Measurements from ENCODE around the gene FMO5. TPM values are rescaled to one million over a fixed set of nuclear protein-coding genes. Genes with fewer than 3 reads are reported as not detected.

FMO5 gene
- total and polyA plus RNA-seq, 2 of the 13 experiments (the other 11 are each of a cell fraction or from before 2014, with no cell fraction given): 48.2 to 149 TPM

DNA sequence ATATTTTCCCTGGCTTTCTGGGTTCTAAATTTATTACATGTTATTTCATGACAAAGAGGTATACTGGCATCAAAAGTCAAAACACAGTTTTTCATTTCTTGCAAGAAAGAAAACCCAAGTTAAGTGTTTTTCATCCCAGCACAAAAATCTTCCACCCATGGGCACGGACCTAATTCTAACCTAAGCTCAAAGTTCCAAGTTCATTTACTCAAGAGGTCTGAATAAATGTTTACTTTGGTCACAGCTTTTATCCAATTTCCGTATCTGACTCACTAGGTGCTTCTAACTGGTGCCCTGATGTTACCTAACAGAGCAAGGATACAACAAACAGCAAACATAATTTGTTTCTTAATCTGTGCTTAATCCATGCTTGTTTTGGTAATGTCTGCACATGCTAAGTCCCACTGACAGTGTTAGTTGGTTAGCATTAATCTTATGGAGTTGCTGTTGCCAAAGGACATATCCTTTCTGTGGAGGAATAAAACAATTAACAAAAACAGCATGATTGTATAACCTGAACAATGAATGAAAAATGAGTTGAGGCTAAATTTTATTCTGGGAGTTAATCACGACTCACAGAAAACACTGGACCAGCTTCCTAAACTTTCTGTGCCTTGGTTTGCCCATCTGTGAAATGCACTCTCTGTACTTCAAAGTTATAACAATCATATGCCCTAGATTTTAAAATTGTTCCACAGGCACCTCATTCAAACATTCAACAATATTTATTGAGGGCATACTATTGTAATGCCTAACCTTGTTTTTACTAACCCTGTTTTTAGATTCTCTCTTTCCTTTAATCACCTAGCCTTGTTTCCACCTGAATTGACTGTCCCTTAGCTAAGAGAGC is 13.1 kb upstream of the FMO5 start (continued):
- TF ChIP-seq, protein P1, sequence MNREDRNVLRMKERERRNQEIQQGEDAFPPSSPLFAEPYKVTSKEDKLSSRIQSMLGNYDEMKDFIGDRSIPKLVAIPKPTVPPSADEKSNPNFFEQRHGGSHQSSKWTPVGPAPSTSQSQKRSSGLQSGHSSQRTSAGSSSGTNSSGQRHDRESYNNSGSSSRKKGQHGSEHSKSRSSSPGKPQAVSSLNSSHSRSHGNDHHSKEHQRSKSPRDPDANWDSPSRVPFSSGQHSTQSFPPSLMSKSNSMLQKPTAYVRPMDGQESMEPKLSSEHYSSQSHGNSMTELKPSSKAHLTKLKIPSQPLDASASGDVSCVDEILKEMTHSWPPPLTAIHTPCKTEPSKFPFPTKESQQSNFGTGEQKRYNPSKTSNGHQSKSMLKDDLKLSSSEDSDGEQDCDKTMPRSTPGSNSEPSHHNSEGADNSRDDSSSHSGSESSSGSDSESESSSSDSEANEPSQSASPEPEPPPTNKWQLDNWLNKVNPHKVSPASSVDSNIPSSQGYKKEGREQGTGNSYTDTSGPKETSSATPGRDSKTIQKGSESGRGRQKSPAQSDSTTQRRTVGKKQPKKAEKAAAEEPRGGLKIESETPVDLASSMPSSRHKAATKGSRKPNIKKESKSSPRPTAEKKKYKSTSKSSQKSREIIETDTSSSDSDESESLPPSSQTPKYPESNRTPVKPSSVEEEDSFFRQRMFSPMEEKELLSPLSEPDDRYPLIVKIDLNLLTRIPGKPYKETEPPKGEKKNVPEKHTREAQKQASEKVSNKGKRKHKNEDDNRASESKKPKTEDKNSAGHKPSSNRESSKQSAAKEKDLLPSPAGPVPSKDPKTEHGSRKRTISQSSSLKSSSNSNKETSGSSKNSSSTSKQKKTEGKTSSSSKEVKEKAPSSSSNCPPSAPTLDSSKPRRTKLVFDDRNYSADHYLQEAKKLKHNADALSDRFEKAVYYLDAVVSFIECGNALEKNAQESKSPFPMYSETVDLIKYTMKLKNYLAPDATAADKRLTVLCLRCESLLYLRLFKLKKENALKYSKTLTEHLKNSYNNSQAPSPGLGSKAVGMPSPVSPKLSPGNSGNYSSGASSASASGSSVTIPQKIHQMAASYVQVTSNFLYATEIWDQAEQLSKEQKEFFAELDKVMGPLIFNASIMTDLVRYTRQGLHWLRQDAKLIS (CRISPR knock-in tag; IDR thresholded peaks at IDR 0.05): no peak; the same call in 1 of the 2 replicates
- TF ChIP-seq DNMT1 (CRISPR knock-in tag; IDR thresholded peaks at IDR 0.05) (no peak), TBP (CRISPR knock-in tag; IDR thresholded peaks at IDR 0.05) (no peak), ZNF780A (CRISPR knock-in tag; IDR thresholded peaks at IDR 0.05) (no peak), HOXA3 (CRISPR knock-in tag; IDR thresholded peaks at IDR 0.05) (peak; percentile 63), ZNF496 (CRISPR knock-in tag; IDR thresholded peaks at IDR 0.05; ENCODE audit: insufficient replicate concordance) (no peak), RFXANK (CRISPR knock-in tag; IDR thresholded peaks at IDR 0.05) (no peak), WIZ (CRISPR knock-in tag; IDR thresholded peaks at IDR 0.05) (no peak), RARG (CRISPR knock-in tag; IDR thresholded peaks at IDR 0.05; ENCODE audit: low read depth) (no peak), MIXL1 (CRISPR knock-in tag; IDR thresholded peaks at IDR 0.05) (peak; percentile 99), SMYD3 (CRISPR knock-in tag; IDR thresholded peaks at IDR 0.05) (peak; percentile 33; the same call in 1 of the 2 replicates)
- TF ChIP-seq, protein P2, sequence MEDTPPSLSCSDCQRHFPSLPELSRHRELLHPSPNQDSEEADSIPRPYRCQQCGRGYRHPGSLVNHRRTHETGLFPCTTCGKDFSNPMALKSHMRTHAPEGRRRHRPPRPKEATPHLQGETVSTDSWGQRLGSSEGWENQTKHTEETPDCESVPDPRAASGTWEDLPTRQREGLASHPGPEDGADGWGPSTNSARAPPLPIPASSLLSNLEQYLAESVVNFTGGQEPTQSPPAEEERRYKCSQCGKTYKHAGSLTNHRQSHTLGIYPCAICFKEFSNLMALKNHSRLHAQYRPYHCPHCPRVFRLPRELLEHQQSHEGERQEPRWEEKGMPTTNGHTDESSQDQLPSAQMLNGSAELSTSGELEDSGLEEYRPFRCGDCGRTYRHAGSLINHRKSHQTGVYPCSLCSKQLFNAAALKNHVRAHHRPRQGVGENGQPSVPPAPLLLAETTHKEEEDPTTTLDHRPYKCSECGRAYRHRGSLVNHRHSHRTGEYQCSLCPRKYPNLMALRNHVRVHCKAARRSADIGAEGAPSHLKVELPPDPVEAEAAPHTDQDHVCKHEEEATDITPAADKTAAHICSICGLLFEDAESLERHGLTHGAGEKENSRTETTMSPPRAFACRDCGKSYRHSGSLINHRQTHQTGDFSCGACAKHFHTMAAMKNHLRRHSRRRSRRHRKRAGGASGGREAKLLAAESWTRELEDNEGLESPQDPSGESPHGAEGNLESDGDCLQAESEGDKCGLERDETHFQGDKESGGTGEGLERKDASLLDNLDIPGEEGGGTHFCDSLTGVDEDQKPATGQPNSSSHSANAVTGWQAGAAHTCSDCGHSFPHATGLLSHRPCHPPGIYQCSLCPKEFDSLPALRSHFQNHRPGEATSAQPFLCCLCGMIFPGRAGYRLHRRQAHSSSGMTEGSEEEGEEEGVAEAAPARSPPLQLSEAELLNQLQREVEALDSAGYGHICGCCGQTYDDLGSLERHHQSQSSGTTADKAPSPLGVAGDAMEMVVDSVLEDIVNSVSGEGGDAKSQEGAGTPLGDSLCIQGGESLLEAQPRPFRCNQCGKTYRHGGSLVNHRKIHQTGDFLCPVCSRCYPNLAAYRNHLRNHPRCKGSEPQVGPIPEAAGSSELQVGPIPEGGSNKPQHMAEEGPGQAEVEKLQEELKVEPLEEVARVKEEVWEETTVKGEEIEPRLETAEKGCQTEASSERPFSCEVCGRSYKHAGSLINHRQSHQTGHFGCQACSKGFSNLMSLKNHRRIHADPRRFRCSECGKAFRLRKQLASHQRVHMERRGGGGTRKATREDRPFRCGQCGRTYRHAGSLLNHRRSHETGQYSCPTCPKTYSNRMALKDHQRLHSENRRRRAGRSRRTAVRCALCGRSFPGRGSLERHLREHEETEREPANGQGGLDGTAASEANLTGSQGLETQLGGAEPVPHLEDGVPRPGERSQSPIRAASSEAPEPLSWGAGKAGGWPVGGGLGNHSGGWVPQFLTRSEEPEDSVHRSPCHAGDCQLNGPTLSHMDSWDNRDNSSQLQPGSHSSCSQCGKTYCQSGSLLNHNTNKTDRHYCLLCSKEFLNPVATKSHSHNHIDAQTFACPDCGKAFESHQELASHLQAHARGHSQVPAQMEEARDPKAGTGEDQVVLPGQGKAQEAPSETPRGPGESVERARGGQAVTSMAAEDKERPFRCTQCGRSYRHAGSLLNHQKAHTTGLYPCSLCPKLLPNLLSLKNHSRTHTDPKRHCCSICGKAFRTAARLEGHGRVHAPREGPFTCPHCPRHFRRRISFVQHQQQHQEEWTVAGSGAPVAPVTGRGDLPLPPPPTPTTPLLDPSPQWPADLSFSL (CRISPR knock-in tag; IDR thresholded peaks at IDR 0.05): no peak
- TF ChIP-seq, protein P3, sequence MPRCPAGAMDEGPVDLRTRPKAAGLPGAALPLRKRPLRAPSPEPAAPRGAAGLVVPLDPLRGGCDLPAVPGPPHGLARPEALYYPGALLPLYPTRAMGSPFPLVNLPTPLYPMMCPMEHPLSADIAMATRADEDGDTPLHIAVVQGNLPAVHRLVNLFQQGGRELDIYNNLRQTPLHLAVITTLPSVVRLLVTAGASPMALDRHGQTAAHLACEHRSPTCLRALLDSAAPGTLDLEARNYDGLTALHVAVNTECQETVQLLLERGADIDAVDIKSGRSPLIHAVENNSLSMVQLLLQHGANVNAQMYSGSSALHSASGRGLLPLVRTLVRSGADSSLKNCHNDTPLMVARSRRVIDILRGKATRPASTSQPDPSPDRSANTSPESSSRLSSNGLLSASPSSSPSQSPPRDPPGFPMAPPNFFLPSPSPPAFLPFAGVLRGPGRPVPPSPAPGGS (CRISPR knock-in tag; IDR thresholded peaks at IDR 0.05): no peak
- TF ChIP-seq, protein P4, sequence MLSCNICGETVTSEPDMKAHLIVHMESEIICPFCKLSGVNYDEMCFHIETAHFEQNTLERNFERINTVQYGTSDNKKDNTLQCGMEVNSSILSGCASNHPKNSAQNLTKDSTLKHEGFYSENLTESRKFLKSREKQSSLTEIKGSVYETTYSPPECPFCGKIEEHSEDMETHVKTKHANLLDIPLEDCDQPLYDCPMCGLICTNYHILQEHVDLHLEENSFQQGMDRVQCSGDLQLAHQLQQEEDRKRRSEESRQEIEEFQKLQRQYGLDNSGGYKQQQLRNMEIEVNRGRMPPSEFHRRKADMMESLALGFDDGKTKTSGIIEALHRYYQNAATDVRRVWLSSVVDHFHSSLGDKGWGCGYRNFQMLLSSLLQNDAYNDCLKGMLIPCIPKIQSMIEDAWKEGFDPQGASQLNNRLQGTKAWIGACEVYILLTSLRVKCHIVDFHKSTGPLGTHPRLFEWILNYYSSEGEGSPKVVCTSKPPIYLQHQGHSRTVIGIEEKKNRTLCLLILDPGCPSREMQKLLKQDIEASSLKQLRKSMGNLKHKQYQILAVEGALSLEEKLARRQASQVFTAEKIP (CRISPR knock-in tag; IDR thresholded peaks at IDR 0.05; ENCODE audit: borderline replicate concordance): no peak

All from HepG2 (cell line).